GM13977 (cell line): Measurements from ENCODE around the gene SSBP4.

ENCODE experiments used
- DNase-seq: peaks from one replicate; pipeline ENCODE4 v3.0.0; 2012; ENCODE audit warnings: low spot score
- CTCF ChIP-seq: IDR thresholded peaks from 2 replicates; pipeline ENCODE4 v1.5.1; 2012; ENCODE audit warnings: mild to moderate bottlenecking, control low read depth; ENCODE audit not compliant: insufficient read depth; ENCODE audit errors: extremely low read depth, missing control alignments
- in situ Hi-C: fragments of 300-500 bp; cut with MboI; formaldehyde crosslinking; loops from one replicate; pipeline ENCODE4 v1.12.0; 2022; ENCODE audit warnings: low sequenced_read_pairs, low pct_unique_long_range_greater_than_20kb, mixed read lengths, inconsistent platforms; ENCODE audit not compliant: unreplicated experiment

The SSBP4 gene

DNA sequence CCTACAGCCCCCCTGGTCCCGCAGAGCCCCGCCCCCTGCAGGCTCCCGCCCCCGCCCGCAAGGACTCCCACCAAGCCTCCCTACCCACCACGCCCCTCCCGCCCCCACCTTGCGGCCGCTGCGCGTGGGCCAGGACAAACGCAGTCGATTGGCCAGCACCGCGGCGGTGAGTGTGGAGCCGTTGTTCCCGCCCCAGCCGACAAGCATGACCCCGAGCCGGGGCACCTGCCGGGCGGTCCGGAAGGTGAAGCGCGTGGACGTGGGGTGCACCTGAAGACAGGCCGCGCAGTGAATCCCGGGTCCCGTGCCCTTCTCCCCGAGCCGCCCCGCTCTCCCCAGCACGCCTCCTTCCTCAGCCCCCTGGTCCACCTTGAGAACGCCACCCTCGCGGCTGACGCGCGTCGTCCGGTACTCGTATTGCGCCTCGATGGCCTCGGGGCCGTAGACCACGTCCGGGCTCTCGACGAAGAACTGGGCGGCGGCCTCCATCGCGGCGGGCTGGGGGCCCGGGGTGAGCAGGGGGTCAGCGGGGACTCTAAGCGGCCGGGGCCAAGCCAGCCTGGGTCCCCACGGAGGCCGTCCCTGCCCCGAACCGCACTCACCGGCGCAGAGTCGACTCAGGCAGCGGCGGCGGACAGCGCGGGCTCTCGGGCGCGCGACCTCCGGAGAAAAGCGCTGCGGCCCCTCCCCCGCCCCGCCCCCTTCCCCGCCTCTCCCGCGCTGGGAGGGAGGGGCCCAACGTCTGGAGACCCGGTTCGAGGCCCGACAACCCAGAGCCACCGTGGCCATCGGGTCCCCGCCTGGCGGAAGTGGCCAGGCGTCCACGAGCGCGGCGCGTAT is 18.5 kb downstream of the SSBP4 start, which contains the start of gene ISYNA1:
TSS of gene ISYNA1 (minus strand) at position 643 of the 840 bp plus-strand sequence. CDS start at position 489, 154 bp downstream.
- DNase-seq = peak; percentile 83
- in situ Hi-C loops = no loop called here
- TF ChIP-seq CTCF = no peak

DNA sequence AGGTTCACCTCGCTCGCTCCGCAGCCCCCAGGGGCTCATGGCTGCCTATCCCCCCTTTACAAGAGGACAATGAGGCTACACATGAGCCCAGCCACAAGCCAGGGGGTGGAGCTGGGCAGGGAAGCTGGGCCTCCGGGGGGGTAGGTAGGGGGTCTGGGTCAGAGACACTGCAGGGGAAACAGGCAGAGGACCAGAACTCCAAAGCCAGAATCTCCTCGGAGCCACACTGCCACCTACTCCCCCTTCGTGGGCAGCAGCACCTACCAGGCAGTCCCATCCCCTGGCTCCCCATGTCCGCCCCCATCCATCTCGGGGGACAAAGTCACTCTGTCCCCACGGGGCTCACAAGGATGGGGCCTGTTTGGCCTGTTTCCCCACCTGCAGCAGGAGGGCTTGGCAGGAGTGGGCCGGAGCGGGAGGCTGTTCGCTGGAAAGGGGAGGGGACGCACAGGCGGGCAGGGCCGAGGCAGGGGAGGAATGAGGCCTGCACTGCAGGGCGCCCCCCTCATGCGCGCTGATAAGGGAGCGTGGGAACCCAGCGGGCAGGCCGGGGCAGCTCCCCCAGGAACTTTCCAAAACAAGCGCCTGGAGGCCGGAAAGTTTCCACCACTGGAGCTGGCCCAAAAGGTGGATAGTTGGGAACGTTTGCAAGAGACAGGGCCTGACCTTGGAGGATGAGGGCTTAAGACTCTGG is 19.3 kb downstream of the SSBP4 start:
- TF ChIP-seq CTCF = no peak
- DNase-seq = no peak
- in situ Hi-C loops = no loop called here

GRCh38 chr19:18439025-18439909 is 20.1 kb downstream of the SSBP4 start:
- no peak for DNase-seq
- TF ChIP-seq CTCF = no peak
- in situ Hi-C loops = no loop called here

GRCh38 chr19:18439910-18440237 is 20.7 kb downstream of the SSBP4 start:
- no peak for TF ChIP-seq CTCF
- DNase-seq = no peak
- in situ Hi-C loops = no loop called here

- in situ Hi-C loops = no loop called here
- TF ChIP-seq CTCF = peak; percentile 56
- no peak for DNase-seq
Measured at GRCh38 chr19:18440415-18440877, 21.2 kb downstream of the SSBP4 start.
